H1 (cell line): Measurements from ENCODE around the gene DYTN. TPM values are rescaled to one million over a fixed set of nuclear protein-coding genes. Genes with fewer than 3 reads are reported as not detected.

Experiments used
- CTCF ChIA-PET: fragments of 300-600 bp; sonication (Branson Sonifier 250); formaldehyde crosslinking; loops from one replicate; lab custom pipeline; 2021; ENCODE audit not compliant: partially characterized antibody; lab: Charles Lee
- POLR2A ChIA-PET: fragments of 300-600 bp; sonication (Branson Sonifier 250); formaldehyde crosslinking; loops from one replicate; lab custom pipeline; 2021; ENCODE audit warnings: inconsistent platforms; ENCODE audit not compliant: partially characterized antibody; lab: Charles Lee
- DNase-seq, 2 experiments: peaks; one replicate each; pipeline versions ENCODE4 v3.0.0 to v3.0.0-alpha.2; 2010 to 2022; ENCODE audit warnings: low spot score in 2 of 2, low read depth in 1 of 2, mixed read lengths in 1 of 2
- FAIRE-seq: peaks from 2 replicates; lab custom pipeline; 2011; peaks lifted over from hg19 to GRCh38; lab: Jason Lieb, UNC
- H2AFZ ChIP-seq: 2 replicates; pipeline ENCODE4 v1.8.1; 2012; ENCODE audit warnings: low read length, inconsistent platforms
- H2AK5ac ChIP-seq: 2 replicates; pipeline ENCODE4 v1.6.1; 2013; ENCODE audit warnings: low read depth, low read length
- H2BK120ac ChIP-seq: replicated peaks from 2 replicates; pipeline ENCODE3; 2013; ENCODE audit warnings: low read depth, low read length, inconsistent platforms
- H2BK12ac ChIP-seq: 2 replicates; pipeline ENCODE4 v1.6.1; 2013; ENCODE audit warnings: low read depth, low read length
- H2BK15ac ChIP-seq: 2 replicates; pipeline ENCODE4 v1.6.1; 2013; ENCODE audit warnings: low read length
- H2BK20ac ChIP-seq: 2 replicates; pipeline ENCODE4 v1.6.1; 2013; ENCODE audit warnings: low read length
- H2BK5ac ChIP-seq: 2 replicates; pipeline ENCODE4 v1.6.1; 2013; ENCODE audit warnings: low read depth, low read length
- H3K14ac ChIP-seq: 2 replicates; pipeline ENCODE4 v1.6.1; 2013; ENCODE audit warnings: inconsistent platforms; ENCODE audit not compliant: insufficient read length
- H3K18ac ChIP-seq: 2 replicates; pipeline ENCODE4 v1.6.1; 2013; ENCODE audit warnings: low read length; ENCODE audit errors: extremely low read depth
- H3K23ac ChIP-seq: 2 replicates; pipeline ENCODE4 v1.6.1; 2013; ENCODE audit warnings: inconsistent platforms; ENCODE audit not compliant: insufficient read length
- H3K23me2 ChIP-seq: 2 replicates; pipeline ENCODE4 v1.6.1; 2013; ENCODE audit warnings: low read depth, low read length
- H3K27ac ChIP-seq: 2 replicates; pipeline ENCODE4 v1.6.1; 2011; ENCODE audit warnings: low read depth, low read length, inconsistent platforms
- H3K27me3 ChIP-seq, 4 experiments: replicated peaks in 1 of 4; 1 replicate in 1 of 4; 2 replicates in 3 of 4; pipeline versions ENCODE4 v1.6.1 to v1.8.1; 2011 to 2013; ENCODE audit warnings: low read length in 3 of 4, mild to moderate bottlenecking in 3 of 4, inconsistent platforms in 2 of 4, mixed read lengths in 2 of 4, moderate library complexity in 1 of 4; ENCODE audit not compliant: control insufficient read depth in 3 of 4, insufficient read depth in 3 of 4; ENCODE audit errors: extremely low read depth in 1 of 4
- H3K36me3 ChIP-seq, 4 experiments: 2 replicates each; pipeline versions ENCODE4 v1.6.1 to v1.8.1; 2011 to 2013; ENCODE audit warnings: mild to moderate bottlenecking in 4 of 4, low read length in 3 of 4, moderate library complexity in 2 of 4, control low read depth in 1 of 4, inconsistent platforms in 1 of 4; ENCODE audit not compliant: insufficient read depth in 4 of 4, control insufficient read depth in 2 of 4
- H3K4ac ChIP-seq: replicated peaks from 2 replicates; pipeline ENCODE3; 2013; ENCODE audit warnings: low read length, low read depth, mixed read lengths, inconsistent platforms; ENCODE audit not compliant: insufficient read length
- H3K4me1 ChIP-seq, 4 experiments: replicated peaks in 1 of 4; 1 replicate in 1 of 4; 2 replicates in 3 of 4; pipeline versions ENCODE4 v1.6.1 to v1.8.1; 2011 to 2013; ENCODE audit warnings: low read length in 3 of 4, inconsistent platforms in 2 of 4, mixed read lengths in 1 of 4; ENCODE audit not compliant: insufficient read depth in 4 of 4, control insufficient read depth in 3 of 4
- H3K4me2 ChIP-seq, 2 experiments: 2 replicates each; pipeline versions ENCODE4 v1.6.1 to v1.8.1; 2011 to 2013; ENCODE audit warnings: low read depth in 2 of 2, low read length in 2 of 2, control low read depth in 1 of 2, inconsistent platforms in 1 of 2, mild to moderate bottlenecking in 1 of 2; ENCODE audit not compliant: insufficient read depth in 1 of 2
- H3K4me3 ChIP-seq, 4 experiments: fragments of 200-600, 300-600 bp in 1 of 4; sonication (generic), shearing (Covaris generic), sonication (Bioruptor Twin) in 1 of 4; 2 replicates each; pipeline versions ENCODE4 v1.5.1 to v1.8.1; 2011 to 2016; ENCODE audit warnings: low read length in 4 of 4, low read depth in 3 of 4, control low read depth in 2 of 4, inconsistent platforms in 2 of 4, mild to moderate bottlenecking in 2 of 4, mixed read lengths in 1 of 4, moderate library complexity in 1 of 4; ENCODE audit not compliant: insufficient read depth in 2 of 4; ENCODE audit errors: extremely low read depth in 1 of 4
- H3K56ac ChIP-seq: replicated peaks from 2 replicates; pipeline ENCODE3; 2013; ENCODE audit warnings: low read depth, mild to moderate bottlenecking, mixed read lengths, low read length, inconsistent platforms; ENCODE audit not compliant: insufficient read length
- H3K79me1 ChIP-seq: 2 replicates; pipeline ENCODE4 v1.6.1; 2013; ENCODE audit warnings: low read depth, low read length, control low read depth
- H3K79me2 ChIP-seq, 2 experiments: 2 replicates each; pipeline versions ENCODE4 v1.6.1 to v1.8.1; 2012 to 2013; ENCODE audit warnings: low read length in 2 of 2, mild to moderate bottlenecking in 2 of 2, inconsistent platforms in 1 of 2; ENCODE audit not compliant: insufficient read depth in 2 of 2, control insufficient read depth in 1 of 2
- H3K9ac ChIP-seq, 4 experiments: replicated peaks in 1 of 4; 1 replicate in 1 of 4; 2 replicates in 3 of 4; pipeline versions ENCODE4 v1.6.1 to v1.8.1; 2011 to 2013; ENCODE audit warnings: low read depth in 3 of 4, low read length in 3 of 4, control low read depth in 2 of 4, mild to moderate bottlenecking in 2 of 4, moderate library complexity in 2 of 4, inconsistent platforms in 1 of 4; ENCODE audit errors: extremely low read depth in 1 of 4
- H3K9me3 ChIP-seq, 2 experiments: 2 replicates each; pipeline versions ENCODE4 v1.6.1 to v1.8.1; 2012 to 2013; ENCODE audit warnings: mild to moderate bottlenecking in 2 of 2, moderate library complexity in 2 of 2, control low read depth in 1 of 2, inconsistent platforms in 1 of 2, low read depth in 1 of 2, low read length in 1 of 2, mixed read lengths in 1 of 2; ENCODE audit not compliant: insufficient read depth in 2 of 2
- H4K20me1 ChIP-seq, 2 experiments: replicated peaks in 1 of 2; 2 replicates each; pipeline versions ENCODE3 to v1.8.1; 2011 to 2013; ENCODE audit warnings: inconsistent platforms in 2 of 2, low read length in 2 of 2, mild to moderate bottlenecking in 1 of 2; ENCODE audit not compliant: insufficient read depth in 2 of 2, control insufficient read depth in 1 of 2
- H4K5ac ChIP-seq: 2 replicates; pipeline ENCODE4 v1.6.1; 2013; ENCODE audit warnings: low read length, low read depth, mixed read lengths, inconsistent platforms; ENCODE audit not compliant: insufficient read length
- H4K8ac ChIP-seq: 2 replicates; pipeline ENCODE4 v1.8.0; 2013; ENCODE audit warnings: mild to moderate bottlenecking, moderate library complexity, low read length, inconsistent platforms; ENCODE audit not compliant: insufficient read depth; ENCODE audit errors: extremely low read depth
- H4K91ac ChIP-seq: replicated peaks from 2 replicates; pipeline ENCODE3; 2013; ENCODE audit warnings: low read length, mixed read lengths, inconsistent platforms; ENCODE audit not compliant: insufficient read length
- BACH1 ChIP-seq: IDR thresholded peaks from 2 replicates; pipeline ENCODE4 v1.6.1; 2012; ENCODE audit warnings: low read length, improper control_type of control experiment
- EZH2 ChIP-seq: fragments of 200-600 bp; sonication (generic); IDR thresholded peaks from 2 replicates; pipeline ENCODE4 v1.7.1; 2012; ENCODE audit warnings: low read depth, mild to moderate bottlenecking, moderate library complexity, low read length, inconsistent platforms; ENCODE audit not compliant: severe bottlenecking
- POLR2A ChIP-seq, 2 experiments: IDR thresholded peaks; 1 replicate in 1 of 2; 2 replicates in 1 of 2; pipeline ENCODE4 v1.6.1; 2011; ENCODE audit warnings: low read depth in 2 of 2, low read length in 2 of 2, mild to moderate bottlenecking in 2 of 2; ENCODE audit errors: control extremely low read depth in 1 of 2
- POLR2AphosphoS5 ChIP-seq: IDR thresholded peaks from 2 replicates; pipeline ENCODE4 v1.6.1; 2011; ENCODE audit warnings: low read depth, low read length
- SRF ChIP-seq: IDR thresholded peaks from 2 replicates; pipeline ENCODE4 v1.6.1; 2011; ENCODE audit warnings: mild to moderate bottlenecking, low read depth, low read length, moderate library complexity
- WGBS, 2 experiments: shearing (Covaris generic) in 1 of 2; methylation state at CpG; one replicate each; pipeline versions ENCODE4 v1.1.6 to v1.1.7; 2013 to 2015; ENCODE audit warnings: low lambda C conversion rate in 2 of 2, mixed read lengths in 2 of 2, inconsistent platforms in 1 of 2, low coverage in 1 of 2, missing lambda C conversion rate in 1 of 2; ENCODE audit not compliant: insufficient replicate concordance in 2 of 2, insufficient coverage in 1 of 2, insufficient read length in 1 of 2; ENCODE audit errors: extremely low coverage in 1 of 2, missing lambda C conversion rate in 1 of 2; 5-methylcytosine and 5-hydroxymethylcytosine counted together
- polyA plus RNA-seq, 7 experiments: library from polyadenylated mRNA; depleted of rRNA in 3 of 7; stranded (reverse) in 5 of 7; unstranded in 2 of 7; fragments of >200 nt in 5 of 7; fragments of 200-250 nt in 2 of 7; gene quantifications; 1 replicate in 5 of 7; 2 replicates in 1 of 7; 4 replicates in 1 of 7; pipeline versions ENCODE4 v1.2.1 to v1.2.3, GENCODE V29; 2011 to 2013; ENCODE audit warnings: missing spikeins in 2 of 7, mixed read lengths in 2 of 7
- total RNA-seq: library from RNA; stranded (reverse); fragmentation: NEBNext Ultra II Directional; extraction: Animal tissue kit (Norgen Biotek cat#: 25700); gene quantifications from 2 replicates; pipeline ENCODE4 v1.2.1, GENCODE V29; 2021
- TF ChIP-seq, protein P1 (sequence below): IDR thresholded peaks from 2 replicates; pipeline ENCODE4 v1.6.1; 2011; ENCODE audit warnings: low read length, improper control_type of control experiment

DYTN gene
- total and polyA plus RNA-seq, 2 of the 8 experiments (the other 6 are each of a cell fraction or from before 2014, with no cell fraction given), result not detected

DNA sequence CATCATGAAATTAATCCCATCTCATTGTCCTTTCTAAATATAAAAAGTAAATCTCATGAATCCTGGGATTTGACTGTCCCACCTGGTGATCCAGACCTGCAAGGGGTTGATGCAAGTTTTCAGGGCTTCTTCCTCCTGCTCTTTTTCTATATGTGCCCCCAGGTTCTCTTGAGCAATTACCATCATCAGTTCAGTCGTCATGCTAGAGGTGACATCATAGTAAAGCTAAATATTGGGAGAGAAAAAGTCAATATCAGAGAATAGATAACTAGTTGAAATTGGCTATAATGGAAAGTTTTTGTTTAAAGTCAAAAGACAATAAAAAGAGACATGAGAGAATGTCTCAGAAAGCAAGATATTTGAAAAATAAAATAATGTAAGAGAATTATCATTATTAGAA is 38.6 kb upstream of the DYTN start:
- Histone ChIP-seq H2AK5ac (no peak overlapping the region), H2BK120ac (no peak overlapping the region), H3K9ac (no peak overlapping the region), H3K79me2 (no peaks in the 10 kb centered on the region), H2BK15ac (no peak overlapping the region), H3K79me1 (no peaks in the 10 kb centered on the region), H3K27ac (no peak overlapping the region), H2BK20ac (no peak overlapping the region), H4K8ac (no peak overlapping the region), H3K4me2 (no peak overlapping the region), H3K4me3 (no peak overlapping the region), H3K27me3 (no peaks in the 10 kb centered on the region), H3K18ac (no peak overlapping the region), H3K14ac (no peak overlapping the region), H3K9me3 (no peaks in the 10 kb centered on the region), H3K36me3 (no peaks in the 10 kb centered on the region), H3K23ac (no peak overlapping the region), H3K23me2 (no peaks in the 10 kb centered on the region), H4K5ac (no peak overlapping the region), H2BK5ac (no peak overlapping the region), H3K4ac (no peak overlapping the region), H2AFZ (no peak overlapping the region), H3K56ac (no peak overlapping the region), H4K91ac (no peak overlapping the region), H2BK12ac (no peak overlapping the region), H3K4me1 (no peaks in the 10 kb centered on the region), H4K20me1 (no peaks in the 10 kb centered on the region)
- DNase-seq (no peak), FAIRE-seq (no peak)
- CTCF ChIA-PET, result interaction anchor here (1.0 kb wide), 1 partner anchor 26 kb away, joined by 3 read pairs; no protein-coding TSS in a partner anchor
- WGBS, 2 experiments, result 89% methylated on average over 1 of the region's 1 CpG; no CpG with 5 or more reads in 1 of the 2 experiments
- POLR2A ChIA-PET, result no interaction called here
- TF ChIP-seq POLR2AphosphoS5 (no peak), EZH2 (no peak), POLR2A (IDR thresholded peaks at IDR 0.05; ENCODE audit: control extremely low read depth in 1 of 2, low read depth in 2 of 2, low read length in 2 of 2) (no peak), SRF (no peak), BACH1 (no peak)
- TF ChIP-seq, protein P1, sequence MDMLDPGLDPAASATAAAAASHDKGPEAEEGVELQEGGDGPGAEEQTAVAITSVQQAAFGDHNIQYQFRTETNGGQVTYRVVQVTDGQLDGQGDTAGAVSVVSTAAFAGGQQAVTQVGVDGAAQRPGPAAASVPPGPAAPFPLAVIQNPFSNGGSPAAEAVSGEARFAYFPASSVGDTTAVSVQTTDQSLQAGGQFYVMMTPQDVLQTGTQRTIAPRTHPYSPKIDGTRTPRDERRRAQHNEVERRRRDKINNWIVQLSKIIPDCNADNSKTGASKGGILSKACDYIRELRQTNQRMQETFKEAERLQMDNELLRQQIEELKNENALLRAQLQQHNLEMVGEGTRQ, result no peak
